ENCODE measurements around the gene HIRA.

DNA sequence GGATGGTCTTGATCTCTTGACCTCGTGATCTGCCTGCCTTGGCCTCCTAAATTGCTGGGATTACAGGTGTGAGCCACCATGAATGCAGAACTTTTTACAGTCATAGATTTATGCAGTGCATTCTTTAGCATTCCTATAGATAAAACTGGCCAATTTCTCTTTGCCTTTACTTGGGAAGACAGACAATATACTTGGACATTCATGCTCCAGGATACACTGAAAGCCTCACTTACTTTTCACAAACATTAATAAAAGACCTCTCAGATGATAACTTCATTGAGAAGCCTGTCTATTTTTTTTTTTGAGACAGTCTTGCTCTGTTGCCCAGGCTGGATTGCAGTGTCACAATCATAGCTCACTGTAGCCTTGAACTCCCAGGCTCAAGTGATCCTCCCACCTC lies 127.7 kb downstream of the HIRA start:
- no peak for TF ChIP-seq ZNF138 (CRISPR knock-in tag; conservative IDR thresholded peaks at IDR 0.05)
- TF ChIP-seq, protein P1, sequence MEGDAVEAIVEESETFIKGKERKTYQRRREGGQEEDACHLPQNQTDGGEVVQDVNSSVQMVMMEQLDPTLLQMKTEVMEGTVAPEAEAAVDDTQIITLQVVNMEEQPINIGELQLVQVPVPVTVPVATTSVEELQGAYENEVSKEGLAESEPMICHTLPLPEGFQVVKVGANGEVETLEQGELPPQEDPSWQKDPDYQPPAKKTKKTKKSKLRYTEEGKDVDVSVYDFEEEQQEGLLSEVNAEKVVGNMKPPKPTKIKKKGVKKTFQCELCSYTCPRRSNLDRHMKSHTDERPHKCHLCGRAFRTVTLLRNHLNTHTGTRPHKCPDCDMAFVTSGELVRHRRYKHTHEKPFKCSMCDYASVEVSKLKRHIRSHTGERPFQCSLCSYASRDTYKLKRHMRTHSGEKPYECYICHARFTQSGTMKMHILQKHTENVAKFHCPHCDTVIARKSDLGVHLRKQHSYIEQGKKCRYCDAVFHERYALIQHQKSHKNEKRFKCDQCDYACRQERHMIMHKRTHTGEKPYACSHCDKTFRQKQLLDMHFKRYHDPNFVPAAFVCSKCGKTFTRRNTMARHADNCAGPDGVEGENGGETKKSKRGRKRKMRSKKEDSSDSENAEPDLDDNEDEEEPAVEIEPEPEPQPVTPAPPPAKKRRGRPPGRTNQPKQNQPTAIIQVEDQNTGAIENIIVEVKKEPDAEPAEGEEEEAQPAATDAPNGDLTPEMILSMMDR (IDR thresholded peaks at IDR 0.05), result no peak
- TF ChIP-seq ZNF121 (CRISPR knock-in tag; IDR thresholded peaks at IDR 0.05), result no peak
- no peak for TF ChIP-seq ELF4 (CRISPR knock-in tag; IDR thresholded peaks at IDR 0.05; ENCODE audit: low read depth)
- no peak for TF ChIP-seq ZNF232 (CRISPR knock-in tag; IDR thresholded peaks at IDR 0.05)
- TF ChIP-seq TCF7 (CRISPR knock-in tag; IDR thresholded peaks at IDR 0.05; ENCODE audit: low read depth), result no peak
